Activated T-cell treated with anti-CD3 and anti-CD28 coated beads for 24 hours (primary cell): ENCODE measurements around the gene S100A14.
"Not testable (repeated sequence)": the region's sequence is repeated elsewhere in the genome, so short reads cannot be mapped to it uniquely, and the experiment has no call there.

Experiments used
- DNase-seq: peaks from one replicate; pipeline ENCODE4 v3.0.0-alpha.2; 2020; ENCODE audit warnings: low read depth

S100A14 gene

DNA sequence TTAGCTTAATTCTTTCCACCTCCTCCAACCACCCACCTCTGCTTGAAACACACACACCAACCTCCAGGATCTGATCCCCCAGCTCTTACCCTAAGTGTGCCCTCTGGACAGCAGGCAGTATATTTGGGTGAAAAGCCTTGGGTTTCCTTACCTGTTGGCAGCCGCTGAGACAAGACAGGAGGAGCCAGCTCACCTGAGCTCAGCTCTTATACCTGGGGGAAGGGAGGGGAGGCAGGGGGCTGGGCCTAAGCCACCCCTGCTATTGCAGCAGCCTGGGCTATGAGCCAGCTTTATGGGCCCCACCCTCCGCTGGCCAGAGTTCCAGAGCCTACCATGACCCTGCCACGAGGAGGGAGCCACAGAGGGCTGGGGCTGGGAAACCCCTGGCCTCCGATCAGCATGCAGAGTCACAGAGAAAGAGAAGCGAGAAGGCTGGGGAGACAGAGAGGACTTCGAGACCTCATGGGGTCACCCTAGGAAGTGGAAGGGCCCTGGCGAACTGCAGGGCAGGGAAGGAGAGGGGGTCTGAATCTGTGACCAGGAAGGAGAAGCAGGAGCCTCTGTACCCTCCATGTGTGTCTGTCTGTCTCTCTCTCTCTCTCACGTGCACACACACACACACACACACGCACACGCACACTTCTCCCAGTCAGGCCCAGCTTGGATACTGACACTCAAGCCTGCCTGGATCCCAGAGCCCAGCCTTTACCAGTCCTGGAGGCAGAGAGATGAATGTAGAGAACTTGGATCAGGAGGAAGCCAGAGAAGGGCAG is at the start of gene S100A14:
Gene S100A14 (minus strand): TSS at position 182 of the 773 bp plus-strand sequence. CDS start 467 bp downstream, outside the sequence.
- DNase-seq, result no peak

DNA sequence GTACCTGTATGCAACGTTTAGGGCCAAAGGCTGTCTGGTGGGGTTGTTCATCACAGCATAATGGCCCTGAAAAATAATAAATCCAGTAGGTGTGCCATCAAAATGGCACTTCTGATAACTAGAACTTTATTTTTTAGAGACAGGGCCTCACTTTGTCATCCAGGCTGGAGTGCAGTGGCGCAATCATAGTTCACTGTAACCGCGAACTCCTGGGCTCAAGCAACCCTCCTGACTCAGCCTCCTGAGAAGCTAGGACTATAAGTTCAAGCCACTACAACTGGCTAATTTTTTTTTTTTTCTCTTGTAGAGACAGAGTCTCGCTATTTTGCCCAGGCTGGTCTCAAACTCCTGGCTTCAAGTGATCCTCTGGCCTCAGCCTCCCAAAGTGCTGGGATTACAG is 47.1 kb upstream of the S100A14 start:
- no peak for DNase-seq

DNA sequence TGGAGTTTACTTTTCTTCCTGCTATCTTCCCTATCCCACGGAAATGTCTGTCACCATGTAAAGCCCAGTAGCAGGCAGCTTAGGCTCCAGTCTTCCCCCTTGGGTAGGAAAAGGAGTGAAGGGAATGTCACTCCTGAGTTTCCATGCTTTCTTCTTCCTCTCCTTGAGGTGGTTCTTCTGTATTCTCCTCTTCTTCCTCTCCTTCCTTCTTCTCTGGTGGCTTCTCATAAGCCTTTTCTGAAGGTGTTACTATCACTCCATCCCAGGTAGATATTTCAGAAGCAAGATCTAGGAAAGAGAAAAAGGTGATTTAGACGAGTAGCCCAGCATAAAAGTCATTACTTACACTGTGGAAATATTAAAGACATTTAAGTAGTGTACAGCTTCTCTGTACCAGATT is 46.1 kb upstream of the S100A14 start:
- DNase-seq, result no peak

DNA sequence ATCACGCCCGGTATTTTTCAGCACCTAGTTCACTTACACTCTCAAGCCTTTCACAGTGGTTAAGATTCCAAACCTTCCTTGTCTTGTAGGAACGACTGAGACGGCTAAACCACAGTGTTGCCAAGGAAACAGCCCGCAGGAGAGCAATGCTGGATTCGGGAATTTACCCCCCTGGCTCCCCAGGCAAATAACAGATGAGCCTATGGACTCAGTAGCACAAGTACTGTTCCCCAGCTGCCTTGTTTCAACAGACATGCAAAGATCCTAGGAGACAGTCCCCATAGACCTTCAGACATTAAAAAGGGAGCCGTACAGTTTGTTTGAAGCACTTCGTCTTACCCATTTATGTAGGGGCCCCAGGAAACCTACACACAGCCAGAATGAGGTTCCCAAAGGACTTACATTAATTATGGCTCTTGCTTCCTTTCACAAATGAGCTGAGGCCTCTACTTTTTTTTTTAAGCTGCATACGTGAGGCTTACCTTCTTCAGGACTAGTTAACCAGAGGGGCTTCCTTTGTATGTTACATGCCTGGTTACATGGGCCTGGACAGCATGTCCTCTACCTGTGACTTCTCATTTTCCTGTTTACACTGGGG is 45.1 kb upstream of the S100A14 start:
- no peak for DNase-seq

DNA sequence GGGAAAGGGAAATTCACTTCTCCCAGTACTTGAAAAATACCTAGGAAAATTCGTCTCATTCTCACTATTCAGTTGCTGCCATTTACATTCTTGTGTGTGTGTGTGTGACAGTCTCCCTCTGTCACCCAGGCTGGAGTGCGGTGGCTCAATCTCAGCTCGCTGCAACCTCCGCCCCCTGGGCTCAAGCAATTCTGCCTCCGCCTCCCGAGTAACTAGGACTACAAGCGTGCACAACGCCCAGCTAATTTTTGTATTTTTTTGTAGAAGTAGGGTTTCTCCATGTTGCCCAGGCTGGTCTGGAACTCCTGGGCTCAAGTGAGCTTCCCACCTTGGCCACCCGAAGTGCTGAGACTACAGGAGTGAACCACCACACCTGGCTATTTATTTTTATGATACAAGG is 43.5 kb upstream of the S100A14 start:
- no peak for DNase-seq

DNA sequence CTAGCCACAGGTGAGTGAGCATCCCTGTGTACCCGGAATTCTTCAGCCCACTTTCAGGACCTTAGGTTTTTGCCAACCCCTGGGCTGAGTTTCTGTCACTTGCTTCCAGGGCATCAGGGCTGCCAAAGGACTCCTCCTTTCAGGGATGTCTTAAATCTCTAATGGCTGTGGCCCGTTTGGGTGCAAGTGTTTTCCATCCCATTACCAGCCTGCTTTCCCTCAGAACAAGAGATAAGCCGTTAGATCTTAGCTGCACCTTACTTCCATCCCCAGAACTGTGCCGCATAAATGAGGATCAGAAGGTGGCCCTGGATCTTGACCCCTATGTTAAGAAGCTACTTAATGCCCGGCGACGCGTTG is 43.0 kb upstream of the S100A14 start:
- no peak for DNase-seq

DNA sequence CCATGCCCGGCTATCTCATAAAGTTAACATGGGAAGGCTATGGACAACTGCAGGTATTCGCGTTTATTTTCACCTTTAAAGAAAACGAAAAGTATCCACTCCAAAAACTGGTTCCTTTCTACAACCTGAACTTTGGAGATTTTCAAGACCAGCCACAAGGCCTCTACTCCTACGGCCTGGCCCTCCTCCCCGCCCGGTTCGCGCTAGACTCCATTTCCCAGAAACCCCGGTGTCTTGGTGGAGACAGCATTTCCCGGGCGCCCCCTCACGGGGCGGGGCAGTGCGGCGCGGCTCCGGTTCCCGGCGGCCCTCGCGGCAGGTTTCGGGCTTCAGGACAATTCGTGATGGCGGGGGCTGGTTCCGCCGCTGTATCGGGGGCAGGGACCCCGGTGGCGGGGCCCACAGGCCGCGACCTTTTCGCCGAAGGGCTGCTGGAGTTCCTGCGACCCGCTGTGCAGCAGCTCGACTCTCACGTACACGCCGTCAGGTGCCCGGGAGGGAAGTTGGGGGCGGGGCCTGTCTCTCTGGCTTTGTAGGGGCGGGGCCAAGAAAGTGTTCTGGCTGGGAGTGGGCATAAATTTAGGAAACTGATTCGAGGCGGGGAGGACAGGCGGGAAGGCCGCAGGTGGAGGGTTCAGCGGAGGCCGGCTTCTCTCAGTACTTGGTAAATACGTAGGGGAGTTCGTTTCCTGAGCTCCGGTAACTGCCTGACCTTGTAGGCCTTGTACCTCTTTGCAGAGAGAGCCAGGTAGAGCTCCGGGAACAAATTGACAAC is 42.5 kb upstream of the S100A14 start, which contains the start of gene SNAPIN:
Gene SNAPIN (plus strand): TSS at position 304 of the 775 bp plus-strand sequence. CDS start 41 bp downstream, at position 345.
- DNase-seq, result peak; percentile 89

DNA sequence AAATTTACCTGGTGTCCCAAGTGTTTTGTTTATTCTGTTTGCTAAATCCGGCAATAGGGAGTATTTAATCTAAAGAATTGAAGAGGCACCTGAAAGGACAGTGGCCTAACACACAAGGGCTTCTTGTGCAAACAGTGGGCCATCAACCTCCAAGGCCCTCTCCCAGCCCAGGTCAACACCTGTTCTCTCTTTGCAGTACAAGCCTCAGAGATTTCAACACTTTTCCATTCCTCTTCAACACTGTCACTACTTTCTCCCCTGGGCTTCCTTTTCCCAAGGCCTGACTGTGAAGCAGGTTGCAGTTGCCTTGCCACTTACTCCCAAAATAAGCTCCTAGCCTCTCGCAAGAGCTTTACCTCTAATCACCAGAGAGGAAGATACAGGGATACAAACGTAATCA is 39.2 kb upstream of the S100A14 start:
- DNase-seq, result no peak

DNA sequence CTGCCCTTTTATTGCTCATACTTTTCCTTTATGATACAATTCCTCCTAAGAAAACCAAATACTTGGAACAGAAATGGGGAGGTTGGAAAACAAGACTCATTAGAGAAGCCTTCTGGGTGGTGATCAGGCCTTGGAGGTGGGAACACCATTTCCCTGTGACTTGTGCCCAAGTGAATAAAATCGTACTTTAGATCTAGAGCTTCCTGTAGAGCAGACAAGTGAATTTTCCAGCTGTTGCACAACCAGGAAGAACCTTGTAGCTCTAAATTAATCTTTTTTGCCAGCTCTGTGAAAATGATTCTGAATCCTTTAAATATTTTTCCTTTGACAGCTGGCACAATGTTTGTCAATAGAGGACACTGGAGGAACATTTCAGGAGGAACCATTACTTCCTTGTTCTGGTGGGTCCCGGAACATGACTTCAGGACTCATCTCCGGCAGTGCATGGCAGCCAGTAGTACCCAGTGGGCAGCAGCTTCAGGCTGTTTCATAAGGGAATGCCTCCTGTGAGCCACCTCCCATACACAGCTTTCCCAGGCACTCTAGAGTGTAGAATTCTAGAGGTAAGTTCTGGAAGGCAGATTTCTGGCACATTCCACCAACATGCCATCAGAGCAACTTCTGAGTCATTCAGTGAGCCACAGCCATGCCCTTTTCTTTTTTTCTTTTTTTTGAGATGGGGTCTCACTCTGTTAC is 36.8 kb upstream of the S100A14 start:
- DNase-seq, result no peak

GRCh38 chr1:153651771-153652170 is 35.6 kb upstream of the S100A14 start:
- no peak for DNase-seq

- no peak for DNase-seq
Measured at GRCh38 chr1:153649863-153650235, 33.7 kb upstream of the S100A14 start.

DNA sequence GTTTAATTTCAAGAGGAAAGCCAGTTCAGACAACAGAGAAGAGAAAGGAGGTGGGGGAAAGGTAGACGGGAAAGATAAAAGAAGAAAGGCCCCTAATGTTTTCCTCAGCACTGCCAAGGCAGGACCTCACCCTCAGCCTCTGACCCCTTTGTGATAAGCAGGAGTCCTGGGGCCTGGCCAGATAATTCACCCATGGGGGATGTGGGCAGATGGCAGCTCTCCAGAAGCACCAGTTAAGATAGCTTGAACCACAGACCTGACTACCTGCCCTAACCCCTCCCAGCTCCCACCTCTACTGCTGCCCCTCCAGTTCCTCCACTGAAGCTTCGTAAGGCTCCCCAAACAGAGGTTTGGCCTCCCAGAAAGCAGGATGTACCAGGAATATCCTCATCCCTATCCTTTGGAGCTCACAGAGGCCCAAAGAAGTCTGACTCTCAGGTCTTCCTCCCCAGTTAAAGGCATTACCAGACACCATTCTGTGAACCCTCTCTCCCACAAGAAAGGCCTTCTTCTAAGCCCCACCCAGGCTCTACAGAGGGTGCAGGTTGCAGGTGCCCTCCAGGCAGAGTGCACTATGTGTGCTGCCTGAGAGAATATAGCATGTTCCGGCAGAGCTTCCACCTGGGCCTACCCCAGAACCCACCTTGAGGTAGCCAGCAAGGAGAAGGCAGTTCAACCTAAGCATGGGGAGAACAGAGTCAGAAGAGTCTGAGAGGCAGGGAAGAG is 33.2 kb upstream of the S100A14 start:
- no peak for DNase-seq

GRCh38 chr1:153648000-153648643 is 32.0 kb upstream of the S100A14 start:
- DNase-seq, result no peak

DNA sequence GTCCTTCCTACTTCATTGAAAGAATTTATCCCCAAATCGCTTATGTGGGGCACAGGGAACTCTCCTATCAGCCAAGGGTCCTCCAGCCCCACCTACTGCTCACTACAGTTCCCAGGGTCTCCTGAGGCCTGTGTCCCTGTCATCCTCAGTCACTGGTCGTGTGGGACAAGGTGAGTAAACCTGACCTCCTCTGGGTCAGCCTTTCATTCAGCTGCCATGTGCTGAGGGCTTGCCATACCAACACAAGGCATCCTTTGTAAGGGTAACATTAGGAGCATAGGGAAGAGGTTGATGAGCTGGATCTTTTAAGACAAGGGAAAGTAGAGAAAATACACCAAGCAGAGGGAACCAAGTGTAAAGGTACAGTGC is 31.2 kb upstream of the S100A14 start:
- DNase-seq, result no peak

DNA sequence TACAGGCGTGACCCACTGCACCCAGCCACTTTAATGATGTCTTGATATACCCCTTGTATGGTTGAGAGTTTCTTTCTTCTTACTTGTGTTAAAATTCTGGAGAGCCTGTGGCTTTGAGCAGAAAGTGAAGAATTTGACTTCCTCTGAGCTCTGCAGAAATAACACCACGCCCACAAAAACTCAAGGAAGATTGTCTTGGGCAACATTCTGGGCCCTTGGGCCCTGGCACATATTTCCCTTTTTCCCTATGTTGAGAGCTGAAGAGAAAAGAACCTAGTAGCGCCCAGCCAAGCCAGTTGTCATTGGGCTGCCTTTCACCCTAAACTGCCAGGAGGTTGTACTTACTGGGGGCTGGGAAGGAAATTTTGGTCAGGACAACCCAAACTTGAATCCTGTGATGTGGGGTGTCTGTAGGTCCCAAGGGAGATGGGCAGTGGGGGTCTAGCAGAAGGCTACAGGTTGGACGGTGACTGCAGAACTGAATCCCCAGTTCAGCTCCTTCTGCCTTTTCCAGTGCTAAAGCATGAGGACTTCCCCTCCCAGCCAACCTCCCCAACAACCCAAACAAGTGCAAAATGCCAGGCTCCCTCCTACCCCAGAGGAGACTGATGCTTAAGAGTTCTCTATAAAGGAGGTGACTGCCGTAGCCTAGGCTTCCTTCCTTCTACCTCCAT is 30.7 kb upstream of the S100A14 start:
- DNase-seq, result no peak

DNA sequence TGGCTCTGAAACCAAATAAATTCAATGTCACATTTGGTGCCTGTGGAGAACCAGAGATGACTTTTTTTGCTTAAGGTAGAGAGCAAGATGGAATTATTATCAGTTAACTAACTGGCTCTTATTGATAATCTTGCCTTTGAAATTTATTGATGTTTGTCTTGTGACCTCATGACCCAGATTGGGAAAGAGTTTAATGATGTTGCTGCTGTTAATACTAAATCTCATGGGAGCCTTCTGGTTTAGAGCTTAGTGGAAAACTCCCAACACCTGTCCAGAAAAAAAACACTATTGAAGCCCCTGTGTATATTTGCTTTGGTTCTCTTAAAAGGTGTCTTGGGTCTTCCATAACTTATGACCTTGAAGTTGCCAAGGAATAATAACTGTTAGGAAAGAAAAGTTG is 27.7 kb upstream of the S100A14 start:
- DNase-seq, result no peak

DNA sequence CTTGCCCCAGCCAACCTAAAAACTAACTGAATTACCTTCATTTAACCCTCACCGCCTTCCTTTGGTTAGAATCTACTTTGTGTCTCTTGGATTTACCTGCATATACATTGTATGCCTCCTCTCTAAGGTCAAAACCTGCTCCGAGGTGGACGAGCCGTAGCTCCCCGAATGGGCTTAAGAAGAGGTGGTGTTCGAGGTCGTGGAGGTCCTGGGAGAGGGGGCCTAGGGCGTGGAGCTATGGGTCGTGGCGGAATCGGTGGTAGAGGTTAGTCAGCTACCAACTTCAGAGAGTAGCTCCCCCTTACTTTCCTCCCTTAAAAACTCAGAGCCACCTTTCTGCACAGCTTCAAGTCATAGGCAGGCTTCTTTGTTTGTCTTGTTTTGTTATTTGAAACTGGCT is 27.0 kb upstream of the S100A14 start:
- no peak for DNase-seq

GRCh38 chr1:153642161-153642560 is 26.0 kb upstream of the S100A14 start:
- DNase-seq, result no peak

DNA sequence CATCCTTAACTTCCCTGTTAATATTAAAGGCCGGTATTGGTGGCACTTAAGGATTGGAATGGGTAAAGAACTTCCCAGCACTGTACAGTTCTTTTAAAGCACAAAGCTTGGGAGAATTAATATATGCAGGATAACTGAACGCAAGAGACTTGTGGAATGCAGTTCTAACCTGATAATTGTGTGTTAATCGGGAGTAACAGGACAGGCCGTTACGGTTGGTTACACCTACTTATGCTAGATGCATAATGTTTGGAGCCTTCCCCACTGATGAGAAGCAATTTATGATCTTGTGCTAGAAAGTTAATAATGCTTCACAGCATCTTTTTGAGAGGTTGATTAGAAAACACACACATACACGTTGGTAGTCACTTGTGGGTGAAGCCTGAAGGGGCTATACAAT is 24.7 kb upstream of the S100A14 start:
- no peak for DNase-seq

DNA sequence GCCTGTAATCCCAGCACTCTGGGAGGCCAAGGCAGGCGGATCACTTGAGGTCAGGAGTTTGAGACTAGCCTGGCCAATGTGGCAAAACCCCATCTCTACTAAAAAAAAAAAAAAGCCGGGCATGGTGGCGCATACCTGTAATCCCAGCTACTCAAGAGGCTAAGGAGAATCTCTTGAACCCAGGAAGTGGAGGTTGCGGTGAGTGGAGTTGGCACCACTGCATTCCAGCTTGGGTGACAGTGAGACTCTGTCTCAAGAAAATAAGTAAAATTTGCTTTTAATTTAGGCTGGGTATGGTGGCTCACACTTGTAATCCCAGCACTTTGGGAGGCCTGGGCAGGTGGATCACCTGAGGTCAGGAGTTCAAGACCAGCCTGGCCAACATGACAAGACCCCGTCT is 24.1 kb upstream of the S100A14 start:
- DNase-seq, result not testable (repeated sequence)

DNA sequence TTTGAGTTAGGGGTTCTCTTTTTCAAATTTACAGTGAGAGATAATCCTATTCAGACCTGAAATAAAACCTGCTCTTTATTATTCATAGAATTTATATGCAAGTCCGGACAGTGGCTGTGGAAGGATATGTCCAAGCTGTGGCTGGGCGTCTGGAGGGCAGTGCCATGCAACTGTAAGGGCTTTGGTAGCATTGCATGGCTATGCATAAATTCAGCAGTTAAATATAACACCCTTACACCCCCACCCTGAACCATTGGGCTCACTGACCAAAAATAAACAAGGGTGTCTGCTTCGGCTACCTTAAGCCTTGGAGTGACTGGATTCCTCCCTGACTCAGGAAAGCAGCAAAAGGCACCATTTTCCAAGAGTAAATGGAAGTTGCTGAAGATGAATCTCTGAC is 23.2 kb upstream of the S100A14 start:
- DNase-seq, result no peak
